Measurements from ENCODE around the gene COL25A1.

The COL25A1 gene

GRCh38 chr4:109215506-109215905 is 87.0 kb downstream of the COL25A1 start:
- TF ChIP-seq CTCF (IDR thresholded peaks at IDR 0.05; ENCODE audit: extremely low read depth, insufficient read depth, missing control alignments): no peak
- in situ Hi-C loops (cut with MboI; ENCODE audit: low pct_unique_long_range_greater_than_20kb, low sequenced_read_pairs, unreplicated experiment): no loop called here
- DNase-seq (ENCODE audit: low spot score): no peak

DNA sequence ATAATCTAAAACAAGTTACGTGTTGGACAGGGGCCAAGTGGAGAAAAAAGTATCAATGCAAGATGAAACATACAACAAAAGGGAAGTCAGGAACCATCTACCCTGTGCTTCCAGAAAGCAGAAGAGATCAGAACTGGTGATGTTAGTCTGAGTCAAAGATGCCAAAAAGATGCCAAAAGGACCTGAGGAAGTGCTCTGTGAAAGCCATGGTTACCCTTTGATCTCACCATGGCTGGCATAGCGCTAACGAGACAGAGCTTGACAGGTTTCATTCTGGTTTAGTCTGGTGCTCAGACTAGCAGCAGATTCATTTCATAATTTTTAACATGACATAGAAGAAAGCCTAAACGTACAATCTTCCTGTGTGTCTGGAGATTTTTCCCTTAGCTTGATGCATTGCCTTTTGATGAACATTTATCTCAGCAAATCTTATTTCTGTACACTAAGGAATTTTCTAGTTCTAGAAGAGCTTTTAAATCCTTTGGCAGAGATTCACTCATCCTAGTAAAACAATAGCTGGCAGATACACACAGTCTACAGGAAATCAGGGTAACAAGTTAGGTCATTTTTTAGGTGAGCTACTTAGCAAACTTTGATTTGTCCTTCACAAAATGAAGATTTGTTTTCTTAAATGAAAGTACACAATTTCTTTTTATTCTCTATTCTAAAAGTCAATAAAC is 87.7 kb downstream of the COL25A1 start:
- in situ Hi-C loops (cut with MboI; ENCODE audit: low pct_unique_long_range_greater_than_20kb, low sequenced_read_pairs, unreplicated experiment): no loop called here
- no peak for DNase-seq (ENCODE audit: low spot score)
- TF ChIP-seq CTCF (IDR thresholded peaks at IDR 0.05; ENCODE audit: extremely low read depth, insufficient read depth, missing control alignments): no peak

DNA sequence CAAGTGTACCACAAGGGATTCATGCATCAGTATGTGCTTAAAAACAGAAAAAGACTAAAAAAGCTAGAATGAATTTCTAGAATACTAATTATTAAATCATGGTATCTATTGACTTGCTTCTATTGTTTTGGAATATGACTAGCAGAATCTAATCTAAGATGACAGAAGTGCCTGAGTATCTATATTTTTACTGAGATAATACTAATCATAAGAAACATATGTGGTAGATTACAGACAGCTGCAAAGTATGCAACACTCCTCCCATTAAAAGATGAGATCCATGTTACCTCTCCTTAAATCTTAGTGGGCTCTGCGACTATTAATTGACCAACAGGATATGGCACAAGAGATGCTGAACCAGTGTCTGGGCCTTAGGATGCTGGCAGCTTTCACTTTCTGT is 89.4 kb downstream of the COL25A1 start:
- TF ChIP-seq CTCF (IDR thresholded peaks at IDR 0.05; ENCODE audit: extremely low read depth, insufficient read depth, missing control alignments): no peak
- in situ Hi-C loops (cut with MboI; ENCODE audit: low pct_unique_long_range_greater_than_20kb, low sequenced_read_pairs, unreplicated experiment): no loop called here
- DNase-seq (ENCODE audit: low spot score): no peak

- no peak for TF ChIP-seq CTCF (IDR thresholded peaks at IDR 0.05; ENCODE audit: extremely low read depth, insufficient read depth, missing control alignments)
- no peak for DNase-seq (ENCODE audit: low spot score)
- in situ Hi-C loops (cut with MboI; ENCODE audit: low pct_unique_long_range_greater_than_20kb, low sequenced_read_pairs, unreplicated experiment): no loop called here
Measured at GRCh38 chr4:109211671-109212070, 90.8 kb downstream of the COL25A1 start.

DNA sequence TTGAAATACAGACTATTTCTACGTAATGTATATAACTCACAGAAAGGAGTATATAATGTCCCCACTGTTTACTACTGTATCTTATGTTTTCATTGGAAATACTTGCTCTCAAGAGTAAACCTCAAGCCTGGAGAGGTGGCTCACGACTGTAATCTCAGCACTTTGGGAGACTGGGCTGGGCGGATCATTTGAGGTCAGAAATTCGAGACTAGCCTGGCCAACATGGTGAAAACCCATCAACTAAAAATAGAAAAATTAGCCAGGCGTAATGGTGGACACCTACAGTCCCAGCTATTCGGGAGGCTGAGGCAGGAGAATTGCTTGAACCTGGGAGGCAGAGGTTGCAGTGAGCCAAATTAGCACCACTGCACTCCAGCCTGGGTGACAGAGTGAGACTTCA is 92.8 kb downstream of the COL25A1 start:
- in situ Hi-C loops (cut with MboI; ENCODE audit: low pct_unique_long_range_greater_than_20kb, low sequenced_read_pairs, unreplicated experiment): no loop called here
- no peak for DNase-seq (ENCODE audit: low spot score)
- no peak for TF ChIP-seq CTCF (IDR thresholded peaks at IDR 0.05; ENCODE audit: extremely low read depth, insufficient read depth, missing control alignments)

- in situ Hi-C loops (cut with MboI; ENCODE audit: low pct_unique_long_range_greater_than_20kb, low sequenced_read_pairs, unreplicated experiment): no loop called here
- no peak for TF ChIP-seq CTCF (IDR thresholded peaks at IDR 0.05; ENCODE audit: extremely low read depth, insufficient read depth, missing control alignments)
- no peak for DNase-seq (ENCODE audit: low spot score)
Measured at GRCh38 chr4:109207898-109208297, 94.6 kb downstream of the COL25A1 start.

Measured in GM13977 (cell line).